ENCODE data around the gene KSR1. TPM values are rescaled to one million over a fixed set of nuclear protein-coding genes. Genes with fewer than 3 reads are reported as not detected.

The KSR1 gene
- total and polyA plus RNA-seq, 10 of the 15 experiments (the other 5 are each of a cell fraction or from before 2014, with no cell fraction given), result 0.97 to 66.6 (median 22.9) TPM

GRCh38 chr17:27668488-27668823 is 212.2 kb downstream of the KSR1 start (continued):
- TF ChIP-seq ETV6 (conservative IDR thresholded peaks at IDR 0.05 in 1 of 2, IDR thresholded peaks at IDR 0.05 in 1 of 2; ENCODE audit: borderline replicate concordance in 1 of 2, low read depth in 1 of 2), result no peak

- no peak for FAIRE-seq
- Histone ChIP-seq H3K27me3 (replicated peaks in 1 of 2; ENCODE audit: control insufficient read depth in 2 of 2, insufficient read depth in 2 of 2, low read length in 1 of 2) (no peaks in the 10 kb centered on the region; a peak in 2 of 4 replicates), H3K27ac (ENCODE audit: control insufficient read depth, insufficient read depth) (no peak overlapping the region), H3K4me1 (ENCODE audit: control insufficient read depth, insufficient read depth, low read length) (no peaks in the 10 kb centered on the region), H3K36me3 (ENCODE audit: control insufficient read depth in 2 of 2, insufficient read depth in 2 of 2, low read length in 1 of 2) (no peaks in the 10 kb centered on the region), H3K4me2 (ENCODE audit: control insufficient read depth, insufficient read depth) (no peak overlapping the region), H3K9me3 (replicated peaks; ENCODE audit: control insufficient read depth, insufficient read depth, low read length) (no peaks in the 10 kb centered on the region), H2AFZ (ENCODE audit: control insufficient read depth, low read depth, low read length) (no peak overlapping the region), H3K9ac (ENCODE audit: control insufficient read depth, insufficient read depth, low read length) (no peak overlapping the region), H4K20me1 (ENCODE audit: control insufficient read depth, insufficient read depth) (no peaks in the 10 kb centered on the region), H3K79me2 (ENCODE audit: control insufficient read depth, insufficient read depth, low read length) (no peaks in the 10 kb centered on the region), H3K4me3 (no peak overlapping the region)
- TF ChIP-seq CBX3 (IDR thresholded peaks at IDR 0.05; ENCODE audit: borderline replicate concordance, low read depth), result no peak
- TF ChIP-seq CHD1 (IDR thresholded peaks at IDR 0.05; ENCODE audit: low read depth, low read length), result no peak
- no peak for TF ChIP-seq ZNF207 (IDR thresholded peaks at IDR 0.05; ENCODE audit: borderline replicate concordance)
- TF ChIP-seq RELA (IDR thresholded peaks at IDR 0.05; ENCODE audit: borderline replicate concordance, partially characterized antibody), result no peak
- no peak for TF ChIP-seq HDGF (IDR thresholded peaks at IDR 0.05)
- TF ChIP-seq ATF7 (IDR thresholded peaks at IDR 0.05; ENCODE audit: low read depth), result no peak
- no peak for TF ChIP-seq BACH1 (IDR thresholded peaks at IDR 0.05; ENCODE audit: borderline replicate concordance)
- no peak for TF ChIP-seq HDAC2 (IDR thresholded peaks at IDR 0.05)
- no peak for TF ChIP-seq POLR2AphosphoS2 (IDR thresholded peaks at IDR 0.05; ENCODE audit: low read depth, low read length)
- TF ChIP-seq NFYB (IDR thresholded peaks at IDR 0.05; ENCODE audit: insufficient read depth, low read depth, low read length), result no peak
- no peak for TF ChIP-seq EZH2 (IDR thresholded peaks at IDR 0.05; ENCODE audit: borderline replicate concordance, control insufficient read depth, low read depth, low read length)
- no peak for TF ChIP-seq SMARCA5 (IDR thresholded peaks at IDR 0.05)
- TF ChIP-seq RB1 (IDR thresholded peaks at IDR 0.05; ENCODE audit: borderline replicate concordance), result no peak
- TF ChIP-seq SIX5 (IDR thresholded peaks at IDR 0.05; ENCODE audit: low read depth, low read length, severe bottlenecking), result no peak
- ChIA-PET RAD21 (ENCODE audit: unreplicated experiment) (no interaction called here), SMC1A (ENCODE audit: uncharacterized antibody, unreplicated experiment) (no interaction called here), CTCF (no interaction called here), POLR2A (no interaction called here)
- 35% methylated on average over 6 of the region's 7 CpGs for WGBS (ENCODE audit: insufficient coverage, insufficient replicate concordance, low lambda C conversion rate, missing lambda C conversion rate)
- DNase-seq (ENCODE audit: low read depth, low spot score), result no peak
- intact Hi-C loops (cut with micrococcal nuclease; ENCODE audit: unreplicated experiment) (no loop called here), in situ Hi-C loops (cut with MboI) (loop anchor here (10.0 kb wide), 1 partner anchor 76 kb away; no protein-coding TSS in a partner anchor)
- ATAC-seq, result no peak
- no TSS peak for BruUV-seq (replicated peaks)
Observed at GRCh38 chr17:27669136-27669535, 212.9 kb downstream of the KSR1 start.

Data from GM12878 (cell line).